Adipose tissue (tissue), 3 donors: ENCODE results near the gene PCSK7. TPM values are rescaled to one million over a fixed set of nuclear protein-coding genes. Genes with fewer than 3 reads are reported as not detected.

Experiments used
- polyA plus RNA-seq, 3 donors: library from polyadenylated mRNA; stranded (reverse); fragments of 200-250 nt; gene quantifications; one replicate each; pipeline ENCODE4 v1.2.3, GENCODE V29; 2013
- donor health status: healthy with polysubstance abuse.
- donor health status: Bipolar disorder and iron deficiency.
- donor health status: healthy.

Gene PCSK7
- polyA plus RNA-seq, 3 donors, result 12.5 to 35.5 (median 20.1) TPM

Other genes with a start within 250 kb of the PCSK7 start
- gene SIK3, start 133.6 kb downstream of the PCSK7 start, polyA plus RNA-seq, result 10 to 100 TPM in 2 of 3 donors, 1 to 10 TPM in 1; 8.5 to 13.8 (median 11.2) TPM
- gene PAFAH1B2, start 87.8 kb downstream of the PCSK7 start, polyA plus RNA-seq, result 10 to 100 TPM in 2 of 3 donors, 1 to 10 TPM in 1; 8.1 to 35.5 (median 22.2) TPM
- gene SIDT2, start 53.3 kb downstream of the PCSK7 start, polyA plus RNA-seq, result 10 to 100 TPM; 52.6 to 93.2 (median 54.5) TPM
- gene TAGLN, start 32.7 kb downstream of the PCSK7 start, polyA plus RNA-seq, result 1,000 to 10,000 TPM in 2 of 3 donors, 100 to 1,000 TPM in 1; 106 to 1,292 (median 1,213) TPM
- 10 to 100 TPM in 2 of 3 donors, 1 to 10 TPM in 1; 9.4 to 17.0 (median 11.5) TPM for gene RNF214, start 598 bp upstream of the PCSK7 start, polyA plus RNA-seq
- 1 to 10 TPM; 2.3 to 2.9 (median 2.6) TPM for gene BACE1-AS, start 59.3 kb upstream of the PCSK7 start, polyA plus RNA-seq
- gene BACE1, start 84.2 kb upstream of the PCSK7 start, polyA plus RNA-seq, result 10 to 100 TPM; 10.6 to 28.7 (median 12.0) TPM
- gene CEP164, start 95.8 kb upstream of the PCSK7 start, polyA plus RNA-seq, result 10 to 100 TPM in 1 of 3 donors, 1 to 10 TPM in 2; 8.7 to 18.4 (median 9.2) TPM